K562 (cell line): ENCODE results near the gene CENPN. TPM values are rescaled to one million over a fixed set of nuclear protein-coding genes. Genes with fewer than 3 reads are reported as not detected.

Source experiments
- ADNP ChIP-seq: fragments of 200-800 bp; sonication (Bioruptor generic); IDR thresholded peaks from 2 replicates; pipeline ENCODE4 v1.6.1; 2016; ENCODE audit warnings: missing genetic modification characterization, missing compliant biosample characterization
- BHLHE40 ChIP-seq: IDR thresholded peaks from 2 replicates; pipeline ENCODE4 v1.6.1; 2011; ENCODE audit warnings: low read length, improper control_type of control experiment
- CBX8 ChIP-seq: fragments of 200-600 bp; sonication (generic); IDR thresholded peaks from 2 replicates; pipeline ENCODE4 v1.6.1; 2012; ENCODE audit warnings: borderline replicate concordance, mixed run types, low read depth, mild to moderate bottlenecking, moderate library complexity, mixed read lengths, low read length, control low read depth, inconsistent platforms; ENCODE audit not compliant: poor library complexity, severe bottlenecking; ENCODE audit errors: extremely low read depth
- DPF2 ChIP-seq: fragments of 450-650 bp; IDR thresholded peaks from 2 replicates; pipeline ENCODE4 v1.6.1; 2016
- EP300 ChIP-seq: IDR thresholded peaks from 2 replicates; pipeline ENCODE4 v1.6.1; 2012; ENCODE audit warnings: low read length, improper control_type of control experiment
- KDM1A ChIP-seq, 2 experiments: fragments of 450-650 bp; IDR thresholded peaks; 2 replicates each; pipeline ENCODE4 v1.6.1; 2016; ENCODE audit warnings: mild to moderate bottlenecking in 2 of 2
- MIER1 ChIP-seq: fragments of 450-650 bp; IDR thresholded peaks from 2 replicates; pipeline ENCODE4 v1.6.1; 2016; ENCODE audit warnings: antibody characterized with exemption, mild to moderate bottlenecking, low read depth
- MTA3 ChIP-seq: fragments of 450-650 bp; formaldehyde crosslinking; IDR thresholded peaks from 2 replicates; pipeline ENCODE4 v1.6.1; 2017; ENCODE audit warnings: mild to moderate bottlenecking, borderline replicate concordance
- NELFE ChIP-seq: IDR thresholded peaks from 2 replicates; pipeline ENCODE4 v1.6.1; 2011; ENCODE audit warnings: mild to moderate bottlenecking; ENCODE audit not compliant: insufficient read depth, insufficient read length
- NONO ChIP-seq, 2 experiments: fragments of 200-400 bp in 1 of 2; fragments of 450-650 bp in 1 of 2; formaldehyde crosslinking in 1 of 2; IDR thresholded peaks; 2 replicates each; pipeline ENCODE4 v1.6.1; 2017; ENCODE audit warnings: low read depth in 2 of 2, mild to moderate bottlenecking in 2 of 2, moderate library complexity in 2 of 2, low read length in 1 of 2
- POLR2AphosphoS5 ChIP-seq: IDR thresholded peaks from 2 replicates; pipeline ENCODE4 v1.6.1; 2011; ENCODE audit warnings: mild to moderate bottlenecking, low read depth, low read length, moderate library complexity; ENCODE audit not compliant: control insufficient read depth, insufficient read depth
- SOX6 ChIP-seq: fragments of 450-650 bp; IDR thresholded peaks from 2 replicates; pipeline ENCODE4 v1.6.1; 2014; ENCODE audit warnings: mild to moderate bottlenecking
- SPI1 ChIP-seq: IDR thresholded peaks from 2 replicates; pipeline ENCODE4 v1.6.1; 2011; ENCODE audit warnings: low read depth, low read length, control low read depth, borderline replicate concordance
- TAF1 ChIP-seq: IDR thresholded peaks from 2 replicates; pipeline ENCODE4 v1.6.1; 2011; ENCODE audit warnings: mild to moderate bottlenecking, low read length, moderate library complexity; ENCODE audit not compliant: insufficient read depth, control insufficient read depth, severe bottlenecking; ENCODE audit errors: extremely low read depth
- TBL1XR1 ChIP-seq, 2 experiments: IDR thresholded peaks; 2 replicates each; pipeline ENCODE4 v1.6.1; 2012; ENCODE audit warnings: improper control_type of control experiment in 2 of 2, low read length in 2 of 2, mild to moderate bottlenecking in 1 of 2
- TEAD4 ChIP-seq, 2 experiments: sonication (generic) in 1 of 2; formaldehyde crosslinking in 1 of 2; IDR thresholded peaks; 2 replicates each; pipeline versions ENCODE4 v1.6.1 to v1.8.0; 2012 to 2022; ENCODE audit warnings: borderline replicate concordance in 1 of 2, inconsistent platforms in 1 of 2, low read length in 1 of 2, mild to moderate bottlenecking in 1 of 2, missing genetic modification reagents in 1 of 2
- ZFP1 ChIP-seq: fragments of 450-650 bp; formaldehyde crosslinking; IDR thresholded peaks from 2 replicates; pipeline ENCODE4 v1.4.0; 2020; ENCODE audit warnings: mild to moderate bottlenecking, mixed read lengths
- ZNF24 ChIP-seq: fragments of 450-650 bp; IDR thresholded peaks from 2 replicates; pipeline ENCODE4 v1.6.1; 2016
- ZSCAN29 ChIP-seq: fragments of 450-650 bp; IDR thresholded peaks from 2 replicates; pipeline ENCODE4 v1.6.1; 2017
- polyA plus RNA-seq, 8 experiments: library from polyadenylated mRNA; depleted of rRNA in 4 of 8; stranded (reverse) in 5 of 8; unstranded in 3 of 8; fragments of >200 nt; fragmentation: Nextera tagmentation in 2 of 8; fragmentation: Illumina TruSeq in 1 of 8; extraction: Ambion mirVana in 2 of 8; extraction: Trizol in 1 of 8; gene quantifications; 2 replicates each; pipeline versions ENCODE4 v1.2.1 to v1.2.3, GENCODE V29; 2011 to 2014; ENCODE audit warnings: inconsistent platforms in 1 of 8, missing spikeins in 1 of 8
- total RNA-seq, 7 experiments: library from RNA; depleted of rRNA in 6 of 7; stranded (reverse); fragments of >200 nt in 6 of 7; fragmentation: Illumina TruSeq in 2 of 7; extraction: Trizol in 2 of 7; gene quantifications; 2 replicates each; pipeline versions ENCODE4 v1.2.1 to v1.2.3, GENCODE V29; 2011 to 2021; ENCODE audit warnings: low replicate concordance in 1 of 7
- TF ChIP-seq, protein P1 (sequence below): sonication (generic); formaldehyde crosslinking; IDR thresholded peaks from 2 replicates; pipeline ENCODE4 v1.8.1; 2023; ENCODE audit warnings: mild to moderate bottlenecking, missing genetic modification reagents
- TF ChIP-seq, protein P2 (sequence below), 2 experiments: IDR thresholded peaks; 2 replicates each; pipeline ENCODE4 v1.6.1; 2011; ENCODE audit warnings: borderline replicate concordance in 1 of 2, control low read depth in 1 of 2, low read depth in 1 of 2, low read length in 1 of 2, mild to moderate bottlenecking in 1 of 2, mixed read lengths in 1 of 2, moderate library complexity in 1 of 2; ENCODE audit not compliant: insufficient read depth in 1 of 2, insufficient read length in 1 of 2, poor library complexity in 1 of 2, severe bottlenecking in 1 of 2; ENCODE audit errors: extremely low read depth in 1 of 2
- TF ChIP-seq, protein P3 (sequence below): fragments of 450-650 bp; IDR thresholded peaks from 2 replicates; pipeline ENCODE4 v1.6.1; 2016

Gene CENPN
- total and polyA plus RNA-seq, 9 of the 15 experiments (the other 6 are each of a cell fraction or from before 2014, with no cell fraction given), result 92.3 to 384 (median 140) TPM

DNA sequence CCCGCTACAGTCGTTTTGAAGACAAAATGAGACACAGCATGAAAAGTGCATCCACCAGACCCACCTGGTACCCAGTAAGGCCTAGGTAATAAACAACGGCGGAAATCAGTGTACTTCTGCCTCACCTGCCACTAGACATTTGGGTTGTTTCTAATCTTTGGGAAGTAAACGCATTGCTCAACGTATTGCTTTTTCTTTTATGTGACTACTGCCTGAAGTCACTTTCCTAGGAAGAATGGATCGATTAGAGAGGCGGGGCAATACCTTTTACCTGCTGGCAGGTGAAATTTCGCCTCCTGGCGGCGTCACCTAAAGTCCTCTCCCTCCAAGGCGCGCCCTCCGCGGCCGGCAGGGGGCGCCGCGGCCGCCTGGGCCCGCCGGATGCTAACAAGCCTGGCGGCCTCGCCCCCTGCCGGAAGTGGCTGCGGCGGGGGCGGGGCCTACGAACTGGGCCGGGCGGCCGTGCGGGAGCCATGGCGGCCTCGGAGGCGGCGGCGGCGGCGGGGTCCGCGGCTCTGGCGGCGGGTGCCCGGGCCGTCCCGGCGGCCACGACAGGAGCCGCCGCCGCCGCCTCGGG, 28.5 kb downstream of the CENPN start, which contains the start of gene ATMIN (continued):
- TF ChIP-seq POLR2AphosphoS5 (0 out of 2 replicates have a peak, but pooled peaks have one; percentile 49), TBL1XR1 (IDR thresholded peaks at IDR 0.05; ENCODE audit: low read length in 2 of 2) (peak in 1 of 2 experiments; percentile 58; a peak in 2 of 4 replicates), ZNF24 (peak; percentile 9; the same call in 1 of the 2 replicates), ADNP (peak; percentile 49; the same call in 1 of the 2 replicates), MTA3 (0 out of 2 replicates have a peak, but pooled peaks have one; percentile 43), NELFE (no peak), TAF1 (peak; percentile 92), NONO (IDR thresholded peaks at IDR 0.05; ENCODE audit: low read depth in 2 of 2, low read length in 1 of 2) (peak in 1 of 2 experiments; percentile 79; a peak in 2 of 4 replicates), SPI1 (no peak), MIER1 (no peak), ZSCAN29 (0 out of 2 replicates have a peak, but pooled peaks have one; percentile 16), KDM1A (IDR thresholded peaks at IDR 0.05) (0 out of 4 replicates have a peak, but pooled peaks of 1 of the 2 experiments have one; percentile 16), EP300 (peak; percentile 45), CBX8 (no peak), BHLHE40 (peak; percentile 24; the same call in 1 of the 2 replicates), ZFP1 (CRISPR knock-in tag) (no peak), SOX6 (peak; percentile 70), TEAD4 (IDR thresholded peaks at IDR 0.05; ENCODE audit: low read length) (no peak), TEAD4 (CRISPR knock-in tag; IDR thresholded peaks at IDR 0.05; ENCODE audit: borderline replicate concordance) (no peak), DPF2 (0 out of 2 replicates have a peak, but pooled peaks have one; percentile 24)
- TF ChIP-seq, protein P1, sequence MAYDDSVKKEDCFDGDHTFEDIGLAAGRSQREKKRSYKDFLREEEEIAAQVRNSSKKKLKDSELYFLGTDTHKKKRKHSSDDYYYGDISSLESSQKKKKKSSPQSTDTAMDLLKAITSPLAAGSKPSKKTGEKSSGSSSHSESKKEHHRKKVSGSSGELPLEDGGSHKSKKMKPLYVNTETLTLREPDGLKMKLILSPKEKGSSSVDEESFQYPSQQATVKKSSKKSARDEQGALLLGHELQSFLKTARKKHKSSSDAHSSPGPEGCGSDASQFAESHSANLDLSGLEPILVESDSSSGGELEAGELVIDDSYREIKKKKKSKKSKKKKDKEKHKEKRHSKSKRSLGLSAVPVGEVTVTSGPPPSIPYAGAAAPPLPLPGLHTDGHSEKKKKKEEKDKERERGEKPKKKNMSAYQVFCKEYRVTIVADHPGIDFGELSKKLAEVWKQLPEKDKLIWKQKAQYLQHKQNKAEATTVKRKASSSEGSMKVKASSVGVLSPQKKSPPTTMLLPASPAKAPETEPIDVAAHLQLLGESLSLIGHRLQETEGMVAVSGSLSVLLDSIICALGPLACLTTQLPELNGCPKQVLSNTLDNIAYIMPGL (CRISPR knock-in tag), result peak; percentile 67; the same call in 1 of the 2 replicates
- TF ChIP-seq, protein P2, sequence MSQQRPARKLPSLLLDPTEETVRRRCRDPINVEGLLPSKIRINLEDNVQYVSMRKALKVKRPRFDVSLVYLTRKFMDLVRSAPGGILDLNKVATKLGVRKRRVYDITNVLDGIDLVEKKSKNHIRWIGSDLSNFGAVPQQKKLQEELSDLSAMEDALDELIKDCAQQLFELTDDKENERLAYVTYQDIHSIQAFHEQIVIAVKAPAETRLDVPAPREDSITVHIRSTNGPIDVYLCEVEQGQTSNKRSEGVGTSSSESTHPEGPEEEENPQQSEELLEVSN (IDR thresholded peaks at IDR 0.05; ENCODE audit: borderline replicate concordance in 1 of 2, extremely low read depth in 1 of 2, insufficient read depth in 1 of 2, insufficient read length in 1 of 2, low read depth in 1 of 2, low read length in 1 of 2, poor library complexity in 1 of 2, severe bottlenecking in 1 of 2), result peak in 1 of 2 experiments; percentile 60
- TF ChIP-seq, protein P3, sequence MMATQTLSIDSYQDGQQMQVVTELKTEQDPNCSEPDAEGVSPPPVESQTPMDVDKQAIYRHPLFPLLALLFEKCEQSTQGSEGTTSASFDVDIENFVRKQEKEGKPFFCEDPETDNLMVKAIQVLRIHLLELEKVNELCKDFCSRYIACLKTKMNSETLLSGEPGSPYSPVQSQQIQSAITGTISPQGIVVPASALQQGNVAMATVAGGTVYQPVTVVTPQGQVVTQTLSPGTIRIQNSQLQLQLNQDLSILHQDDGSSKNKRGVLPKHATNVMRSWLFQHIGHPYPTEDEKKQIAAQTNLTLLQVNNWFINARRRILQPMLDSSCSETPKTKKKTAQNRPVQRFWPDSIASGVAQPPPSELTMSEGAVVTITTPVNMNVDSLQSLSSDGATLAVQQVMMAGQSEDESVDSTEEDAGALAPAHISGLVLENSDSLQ, result no peak
